GM12873 (cell line): ENCODE data around the gene NRIP2.
A peak's percentile ranks its signal among the peaks of the same experiment; 100 is the strongest.

Experiments
- TF ChIP-seq, protein P1 (sequence below): IDR thresholded peaks from 2 replicates; pipeline ENCODE4 v1.5.1; 2012; ENCODE audit warnings: low read depth, mild to moderate bottlenecking, moderate library complexity, low read length, control low read depth; ENCODE audit not compliant: insufficient read depth; ENCODE audit errors: missing control alignments

Gene NRIP2, protein sequence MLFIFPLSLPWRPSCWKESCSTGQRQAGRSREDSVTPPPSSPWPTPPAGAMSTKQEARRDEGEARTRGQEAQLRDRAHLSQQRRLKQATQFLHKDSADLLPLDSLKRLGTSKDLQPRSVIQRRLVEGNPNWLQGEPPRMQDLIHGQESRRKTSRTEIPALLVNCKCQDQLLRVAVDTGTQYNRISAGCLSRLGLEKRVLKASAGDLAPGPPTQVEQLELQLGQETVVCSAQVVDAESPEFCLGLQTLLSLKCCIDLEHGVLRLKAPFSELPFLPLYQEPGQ

DNA sequence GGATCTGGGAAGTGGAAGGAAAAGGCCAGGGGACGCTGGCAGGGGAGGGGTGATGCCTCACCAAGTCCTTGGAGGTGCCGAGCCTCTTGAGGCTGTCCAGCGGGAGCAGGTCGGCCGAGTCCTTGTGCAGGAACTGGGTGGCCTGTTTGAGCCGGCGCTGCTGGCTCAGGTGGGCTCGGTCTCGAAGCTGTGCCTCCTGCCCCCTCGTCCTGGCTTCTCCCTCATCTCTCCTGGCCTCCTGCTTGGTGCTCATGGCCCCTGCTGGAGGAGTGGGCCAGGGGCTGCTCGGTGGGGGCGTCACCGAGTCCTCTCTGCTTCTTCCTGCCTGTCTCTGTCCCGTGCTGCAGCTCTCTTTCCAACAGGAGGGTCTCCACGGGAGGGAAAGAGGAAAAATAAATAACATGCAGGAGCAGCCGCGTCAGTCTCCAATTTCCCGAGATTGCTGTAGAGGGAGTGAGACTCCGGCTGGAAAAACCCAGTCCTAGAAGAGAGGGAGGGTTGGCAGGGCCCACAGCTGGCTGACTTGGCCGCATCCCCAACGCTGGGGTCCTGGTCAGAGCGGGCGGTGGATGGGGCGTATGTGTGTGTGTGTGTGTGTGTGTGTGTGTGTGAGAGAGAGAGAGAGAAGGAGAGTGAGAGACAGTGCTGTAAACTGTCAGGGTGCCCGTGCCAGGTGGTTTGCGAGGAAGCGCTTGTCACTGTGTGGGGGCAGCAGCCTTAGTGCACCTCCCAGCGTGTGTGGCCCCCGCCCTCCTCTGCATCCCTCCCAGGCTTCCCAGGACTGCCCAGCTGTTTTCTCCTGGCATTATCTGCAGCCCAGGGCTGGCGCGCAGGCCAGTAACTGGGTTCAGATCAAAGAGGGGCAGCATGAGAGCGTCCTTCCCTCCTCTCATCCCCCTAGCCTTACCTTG is at the start of gene NRIP2:
Gene NRIP2 (minus strand): TSS at position 455 of the 911 bp plus-strand sequence. CDS start 52 bp downstream, at position 403.
- TF ChIP-seq, protein P1, sequence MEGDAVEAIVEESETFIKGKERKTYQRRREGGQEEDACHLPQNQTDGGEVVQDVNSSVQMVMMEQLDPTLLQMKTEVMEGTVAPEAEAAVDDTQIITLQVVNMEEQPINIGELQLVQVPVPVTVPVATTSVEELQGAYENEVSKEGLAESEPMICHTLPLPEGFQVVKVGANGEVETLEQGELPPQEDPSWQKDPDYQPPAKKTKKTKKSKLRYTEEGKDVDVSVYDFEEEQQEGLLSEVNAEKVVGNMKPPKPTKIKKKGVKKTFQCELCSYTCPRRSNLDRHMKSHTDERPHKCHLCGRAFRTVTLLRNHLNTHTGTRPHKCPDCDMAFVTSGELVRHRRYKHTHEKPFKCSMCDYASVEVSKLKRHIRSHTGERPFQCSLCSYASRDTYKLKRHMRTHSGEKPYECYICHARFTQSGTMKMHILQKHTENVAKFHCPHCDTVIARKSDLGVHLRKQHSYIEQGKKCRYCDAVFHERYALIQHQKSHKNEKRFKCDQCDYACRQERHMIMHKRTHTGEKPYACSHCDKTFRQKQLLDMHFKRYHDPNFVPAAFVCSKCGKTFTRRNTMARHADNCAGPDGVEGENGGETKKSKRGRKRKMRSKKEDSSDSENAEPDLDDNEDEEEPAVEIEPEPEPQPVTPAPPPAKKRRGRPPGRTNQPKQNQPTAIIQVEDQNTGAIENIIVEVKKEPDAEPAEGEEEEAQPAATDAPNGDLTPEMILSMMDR: no peak

GRCh38 chr12:2879853-2880252 is 45.0 kb upstream of the NRIP2 start:
- TF ChIP-seq, protein P1: no peak

GRCh38 chr12:2877953-2878732 is 43.3 kb upstream of the NRIP2 start:
- TF ChIP-seq, protein P1: no peak

GRCh38 chr12:2877047-2877952 is 42.5 kb upstream of the NRIP2 start, which contains the start of the genes FOXM1 and RHNO1:
TSS of gene FOXM1 (minus strand) at chr12:2877174. CDS start at chr12:2874478, 2,696 bp downstream.
TSS of gene RHNO1 (plus strand) at chr12:2877223. CDS start at chr12:2885367, 8,144 bp downstream.
- TF ChIP-seq, protein P1: no peak

- TF ChIP-seq, protein P1: peak; percentile 15
Measured at GRCh38 chr12:2876431-2877046, 41.7 kb upstream of the NRIP2 start.

GRCh38 chr12:2864198-2864597 is 29.4 kb upstream of the NRIP2 start:
- TF ChIP-seq, protein P1: no peak
